HCT116 (cell line): ENCODE measurements around the gene SWT1. TPM values are rescaled to one million over a fixed set of nuclear protein-coding genes. Genes with fewer than 3 reads are reported as not detected.

Source experiments
- ATAC-seq: fragments of 200-7000 bp; cut with Tn5 transposase; 2 replicates; pipeline ENCODE4 v1.9.1; 2020; ENCODE audit warnings: mild to moderate bottlenecking, moderate library complexity
- BruUV-seq: library from RNA; stranded (reverse); fragments of 400-500 nt; replicated peaks from 2 replicates; lab custom pipeline; 2021; lab: Mats Ljungman, UMichigan
- CTCF ChIA-PET: fragments of 300-600 bp; sonication (Branson Sonifier 250); formaldehyde crosslinking; loops from one replicate; lab custom pipeline; 2021; ENCODE audit warnings: antibody characterized with exemption; lab: Charles Lee
- POLR2A ChIA-PET: fragments of 300-600, 350-600 bp; sonication (Branson Sonifier 250); formaldehyde crosslinking; loops from one replicate; lab custom pipeline; 2021; ENCODE audit warnings: antibody characterized with exemption; lab: Charles Lee
- RAD21 ChIA-PET, 2 experiments: fragments of 300-600 bp; sonication (Branson Sonifier 250); formaldehyde crosslinking; loops; one replicate each; lab custom pipeline; 2023; ENCODE audit warnings: low total read pairs in 2 of 2; ENCODE audit not compliant: uncharacterized antibody in 2 of 2, unreplicated experiment in 2 of 2, low non-redundant PET in 1 of 2; lab: Charles Lee
- DNase-seq: peaks from one replicate; pipeline ENCODE4 v3.0.0-alpha.2; 2010; ENCODE audit warnings: low read depth, low spot score
- H2AFZ ChIP-seq: fragments of 200-600 bp; shearing (Covaris generic), sonication (generic); 2 replicates; pipeline ENCODE4 v1.6.1; 2017; ENCODE audit warnings: low read depth, mixed run types, mixed read lengths, antibody characterized with exemption, low read length; ENCODE audit not compliant: poor library complexity, severe bottlenecking
- H3K27ac ChIP-seq: 2 replicates; pipeline ENCODE4 v1.5.1; 2012; ENCODE audit warnings: low read depth, low read length
- H3K27me3 ChIP-seq: fragments of 200-600 bp; sonication (generic); 2 replicates; pipeline ENCODE4 v1.6.1; 2016; ENCODE audit warnings: mixed run types, low read length, mixed read lengths; ENCODE audit not compliant: insufficient read depth
- H3K36me3 ChIP-seq, 2 experiments: fragments of 200-500 bp in 1 of 2; fragments of 200-600 bp in 1 of 2; sonication (Bioruptor generic) in 1 of 2; sonication (generic) in 1 of 2; 2 replicates each; pipeline versions ENCODE4 v1.5.1 to v1.6.1; 2014 to 2016; ENCODE audit warnings: low read length in 2 of 2, inconsistent platforms in 1 of 2, mixed read lengths in 1 of 2, mixed run types in 1 of 2; ENCODE audit not compliant: insufficient read depth in 2 of 2, control insufficient read depth in 1 of 2
- H3K4me1 ChIP-seq, 2 experiments: fragments of 200-600 bp in 1 of 2; sonication (generic) in 1 of 2; 2 replicates each; pipeline versions ENCODE4 v1.5.1 to v1.6.1; 2012 to 2017; ENCODE audit warnings: low read length in 2 of 2, inconsistent platforms in 1 of 2, mild to moderate bottlenecking in 1 of 2, mixed read lengths in 1 of 2, mixed run types in 1 of 2, moderate library complexity in 1 of 2; ENCODE audit not compliant: insufficient read depth in 2 of 2, control insufficient read depth in 1 of 2
- H3K4me2 ChIP-seq: fragments of 200-600 bp; sonication (generic); 2 replicates; pipeline ENCODE4 v1.6.1; 2017; ENCODE audit warnings: mixed run types, low read length, mixed read lengths
- H3K4me3 ChIP-seq, 2 experiments: fragments of 200-600 bp in 1 of 2; sonication (generic) in 1 of 2; replicated peaks in 1 of 2; 2 replicates each; pipeline ENCODE4 v1.5.1; 2011 to 2016; ENCODE audit warnings: low read length in 2 of 2, control low read depth in 1 of 2, low read depth in 1 of 2, mild to moderate bottlenecking in 1 of 2, mixed read lengths in 1 of 2, mixed run types in 1 of 2
- H3K79me2 ChIP-seq: fragments of 200-600 bp; sonication (generic); 2 replicates; pipeline ENCODE4 v1.6.1; 2017; ENCODE audit warnings: mild to moderate bottlenecking, mixed run types, low read length, moderate library complexity, mixed read lengths; ENCODE audit not compliant: insufficient read depth
- H3K9ac ChIP-seq: fragments of 200-600 bp; sonication (generic); 2 replicates; pipeline ENCODE4 v1.6.1; 2016; ENCODE audit warnings: low read length, mixed read lengths
- H3K9me2 ChIP-seq: fragments of 200-600 bp; sonication (generic), shearing (Covaris generic); 2 replicates; pipeline ENCODE4 v1.6.1; 2017; ENCODE audit warnings: mixed run types, mild to moderate bottlenecking, moderate library complexity; ENCODE audit not compliant: insufficient read depth
- H3K9me3 ChIP-seq, 2 experiments: fragments of 200-500 bp in 1 of 2; fragments of 200-600 bp in 1 of 2; sonication (Bioruptor generic) in 1 of 2; sonication (generic) in 1 of 2; 2 replicates each; pipeline ENCODE4 v1.6.1; 2014 to 2017; ENCODE audit warnings: low read length in 2 of 2, mixed read lengths in 2 of 2, inconsistent platforms in 1 of 2, low read depth in 1 of 2, mild to moderate bottlenecking in 1 of 2, mixed run types in 1 of 2, moderate library complexity in 1 of 2; ENCODE audit not compliant: control insufficient read depth in 1 of 2, insufficient read depth in 1 of 2
- H4K20me1 ChIP-seq: fragments of 200-600 bp; sonication (generic), shearing (Covaris generic); 2 replicates; pipeline ENCODE4 v1.6.1; 2017; ENCODE audit warnings: mixed run types, mild to moderate bottlenecking, moderate library complexity; ENCODE audit not compliant: insufficient read depth
- CEBPB ChIP-seq: IDR thresholded peaks from 2 replicates; pipeline ENCODE4 v1.6.1; 2012; ENCODE audit warnings: low read depth
- ELF1 ChIP-seq: IDR thresholded peaks from 2 replicates; pipeline ENCODE4 v1.6.1; 2012; ENCODE audit warnings: low read depth, borderline replicate concordance
- EZH2 ChIP-seq: fragments of 200-600 bp; sonication (generic); IDR thresholded peaks from 2 replicates; pipeline ENCODE4 v1.6.1; 2017; ENCODE audit warnings: antibody characterized with exemption, mixed run types
- EZH2phosphoT487 ChIP-seq: fragments of 200-600 bp; IDR thresholded peaks from 2 replicates; pipeline ENCODE4 v1.6.1; 2018; ENCODE audit warnings: antibody characterized with exemption, borderline replicate concordance
- FOSL1 ChIP-seq: IDR thresholded peaks from 2 replicates; pipeline ENCODE4 v1.6.1; 2012; ENCODE audit warnings: low read depth
- JUND ChIP-seq: IDR thresholded peaks from 2 replicates; pipeline ENCODE4 v1.6.1; 2012
- RAD21 ChIP-seq: IDR thresholded peaks from 2 replicates; pipeline ENCODE4 v1.6.1; 2012; ENCODE audit warnings: low read depth, mild to moderate bottlenecking
- SIN3A ChIP-seq: IDR thresholded peaks from 2 replicates; pipeline ENCODE4 v1.6.1; 2012; ENCODE audit warnings: low read depth
- SP1 ChIP-seq: IDR thresholded peaks from 2 replicates; pipeline ENCODE4 v1.6.1; 2012; ENCODE audit warnings: low read depth
- SRF ChIP-seq: IDR thresholded peaks from 2 replicates; pipeline ENCODE4 v1.6.1; 2012; ENCODE audit warnings: low read depth
- TCF7L2 ChIP-seq: IDR thresholded peaks from 2 replicates; pipeline ENCODE4 v1.7.0; 2011; ENCODE audit warnings: borderline replicate concordance, inconsistent platforms; ENCODE audit not compliant: insufficient read depth, insufficient read length; ENCODE audit errors: extremely low read depth
- ZFX ChIP-seq: fragments of 450-650 bp; IDR thresholded peaks from 2 replicates; pipeline ENCODE4 v1.6.1; 2017
- intact Hi-C: fragments of 100-400 bp; cut with micrococcal nuclease; formaldehyde crosslinking; loops from 2 replicates; pipeline ENCODE4 v1.10.0; 2022
- total RNA-seq: library from RNA; stranded (reverse); gene quantifications from one replicate; pipeline ENCODE4 v1.2.1, GENCODE V29; 2021; ENCODE audit not compliant: unreplicated experiment
- TF ChIP-seq, protein P1 (sequence below): IDR thresholded peaks from 2 replicates; pipeline ENCODE4 v1.6.1; 2012
- TF ChIP-seq, protein P2 (sequence below): IDR thresholded peaks from 2 replicates; pipeline ENCODE4 v1.6.1; 2012; ENCODE audit warnings: low read depth
- TF ChIP-seq, protein P3 (sequence below): IDR thresholded peaks from 2 replicates; pipeline ENCODE4 v1.6.1; 2012
- TF ChIP-seq, protein P4 (sequence below), 3 experiments: fragments of 200-600 bp in 1 of 3; sonication (generic) in 1 of 3; IDR thresholded peaks in 2 of 3; conservative IDR thresholded peaks in 1 of 3; 2 replicates each; pipeline ENCODE4 v1.5.1; 2012 to 2017; ENCODE audit warnings: low read depth in 2 of 3, low read length in 2 of 3, antibody characterized with exemption in 1 of 3, borderline replicate concordance in 1 of 3, control low read depth in 1 of 3, mild to moderate bottlenecking in 1 of 3, mixed read lengths in 1 of 3, mixed run types in 1 of 3, moderate library complexity in 1 of 3; ENCODE audit not compliant: insufficient read depth in 1 of 3
- TF ChIP-seq, protein P5 (sequence below): IDR thresholded peaks from 2 replicates; pipeline ENCODE4 v1.6.1; 2011; ENCODE audit warnings: mild to moderate bottlenecking, low read length, moderate library complexity; ENCODE audit not compliant: insufficient replicate concordance; ENCODE audit errors: extremely low read depth

SWT1 gene
- total RNA-seq, 1 experiment from 2014 or later = 3.3 TPM

DNA sequence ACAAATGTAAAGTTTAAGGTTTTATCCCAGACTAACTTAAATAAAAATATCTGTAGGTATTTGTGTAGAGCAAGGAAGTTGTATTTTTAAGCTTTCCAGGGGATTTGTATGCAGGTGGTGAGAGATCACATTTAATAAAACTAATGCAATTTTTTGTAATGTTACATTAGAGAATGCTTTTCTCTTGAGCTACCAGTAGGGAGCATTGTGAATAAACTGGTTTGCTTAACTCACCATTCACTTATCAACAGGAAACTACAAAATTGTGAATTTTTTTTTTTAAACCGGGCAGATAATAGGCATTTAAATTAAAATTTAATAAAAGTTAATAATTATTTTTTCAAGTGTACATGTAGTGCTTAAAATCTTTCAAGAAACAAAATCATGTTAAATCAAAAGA, 81.5 kb downstream of the SWT1 start:
- H3K27ac ChIP-seq = no peak overlapping the region
- no peaks in the 10 kb centered on the region for H3K9me2 ChIP-seq
- intact Hi-C loops = no loop called here
- H3K9me3 ChIP-seq = no peaks in the 10 kb centered on the region
- no peak overlapping the region for H3K4me2 ChIP-seq
- DNase-seq (peak; percentile 7), ATAC-seq (0 out of 2 replicates have a peak, but pooled peaks have one; percentile 47)
- no peaks in the 10 kb centered on the region for H4K20me1 ChIP-seq
- H2AFZ ChIP-seq = no peak overlapping the region
- H3K9ac ChIP-seq = no peak overlapping the region
- ChIA-PET CTCF (interaction anchor here (1.0 to 1.7 kb wide), 6 partner anchors 8 to 442 kb away, joined by 4 to 10 read pairs (median 4); no protein-coding TSS in a partner anchor), RAD21 (interaction anchor here in 1 of 2 experiments (1.0 kb wide), 1 partner anchor 431 kb away, joined by 3 read pairs; no protein-coding TSS in a partner anchor)
- no peaks in the 10 kb centered on the region for H3K27me3 ChIP-seq
- H3K36me3 ChIP-seq = no peaks in the 10 kb centered on the region
- no peaks in the 10 kb centered on the region for H3K79me2 ChIP-seq
- no peaks in the 10 kb centered on the region for H3K4me1 ChIP-seq
- TF ChIP-seq JUND = no peak
- TF ChIP-seq ELF1 = no peak
- TF ChIP-seq, protein P1, sequence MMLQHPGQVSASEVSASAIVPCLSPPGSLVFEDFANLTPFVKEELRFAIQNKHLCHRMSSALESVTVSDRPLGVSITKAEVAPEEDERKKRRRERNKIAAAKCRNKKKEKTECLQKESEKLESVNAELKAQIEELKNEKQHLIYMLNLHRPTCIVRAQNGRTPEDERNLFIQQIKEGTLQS = no peak
- TF ChIP-seq TCF7L2 = no peak
- no peak for TF ChIP-seq SRF
- no peak for TF ChIP-seq FOSL1
- TF ChIP-seq EZH2 = no peak
- TF ChIP-seq, protein P2, sequence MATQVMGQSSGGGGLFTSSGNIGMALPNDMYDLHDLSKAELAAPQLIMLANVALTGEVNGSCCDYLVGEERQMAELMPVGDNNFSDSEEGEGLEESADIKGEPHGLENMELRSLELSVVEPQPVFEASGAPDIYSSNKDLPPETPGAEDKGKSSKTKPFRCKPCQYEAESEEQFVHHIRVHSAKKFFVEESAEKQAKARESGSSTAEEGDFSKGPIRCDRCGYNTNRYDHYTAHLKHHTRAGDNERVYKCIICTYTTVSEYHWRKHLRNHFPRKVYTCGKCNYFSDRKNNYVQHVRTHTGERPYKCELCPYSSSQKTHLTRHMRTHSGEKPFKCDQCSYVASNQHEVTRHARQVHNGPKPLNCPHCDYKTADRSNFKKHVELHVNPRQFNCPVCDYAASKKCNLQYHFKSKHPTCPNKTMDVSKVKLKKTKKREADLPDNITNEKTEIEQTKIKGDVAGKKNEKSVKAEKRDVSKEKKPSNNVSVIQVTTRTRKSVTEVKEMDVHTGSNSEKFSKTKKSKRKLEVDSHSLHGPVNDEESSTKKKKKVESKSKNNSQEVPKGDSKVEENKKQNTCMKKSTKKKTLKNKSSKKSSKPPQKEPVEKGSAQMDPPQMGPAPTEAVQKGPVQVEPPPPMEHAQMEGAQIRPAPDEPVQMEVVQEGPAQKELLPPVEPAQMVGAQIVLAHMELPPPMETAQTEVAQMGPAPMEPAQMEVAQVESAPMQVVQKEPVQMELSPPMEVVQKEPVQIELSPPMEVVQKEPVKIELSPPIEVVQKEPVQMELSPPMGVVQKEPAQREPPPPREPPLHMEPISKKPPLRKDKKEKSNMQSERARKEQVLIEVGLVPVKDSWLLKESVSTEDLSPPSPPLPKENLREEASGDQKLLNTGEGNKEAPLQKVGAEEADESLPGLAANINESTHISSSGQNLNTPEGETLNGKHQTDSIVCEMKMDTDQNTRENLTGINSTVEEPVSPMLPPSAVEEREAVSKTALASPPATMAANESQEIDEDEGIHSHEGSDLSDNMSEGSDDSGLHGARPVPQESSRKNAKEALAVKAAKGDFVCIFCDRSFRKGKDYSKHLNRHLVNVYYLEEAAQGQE = no peak
- TF ChIP-seq, protein P3, sequence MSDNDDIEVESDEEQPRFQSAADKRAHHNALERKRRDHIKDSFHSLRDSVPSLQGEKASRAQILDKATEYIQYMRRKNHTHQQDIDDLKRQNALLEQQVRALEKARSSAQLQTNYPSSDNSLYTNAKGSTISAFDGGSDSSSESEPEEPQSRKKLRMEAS = no peak
- no peak for TF ChIP-seq SP1
- TF ChIP-seq ZFX = no peak
- TF ChIP-seq RAD21 = peak; percentile 60
- no peak for TF ChIP-seq EZH2phosphoT487
- TF ChIP-seq, protein P4, sequence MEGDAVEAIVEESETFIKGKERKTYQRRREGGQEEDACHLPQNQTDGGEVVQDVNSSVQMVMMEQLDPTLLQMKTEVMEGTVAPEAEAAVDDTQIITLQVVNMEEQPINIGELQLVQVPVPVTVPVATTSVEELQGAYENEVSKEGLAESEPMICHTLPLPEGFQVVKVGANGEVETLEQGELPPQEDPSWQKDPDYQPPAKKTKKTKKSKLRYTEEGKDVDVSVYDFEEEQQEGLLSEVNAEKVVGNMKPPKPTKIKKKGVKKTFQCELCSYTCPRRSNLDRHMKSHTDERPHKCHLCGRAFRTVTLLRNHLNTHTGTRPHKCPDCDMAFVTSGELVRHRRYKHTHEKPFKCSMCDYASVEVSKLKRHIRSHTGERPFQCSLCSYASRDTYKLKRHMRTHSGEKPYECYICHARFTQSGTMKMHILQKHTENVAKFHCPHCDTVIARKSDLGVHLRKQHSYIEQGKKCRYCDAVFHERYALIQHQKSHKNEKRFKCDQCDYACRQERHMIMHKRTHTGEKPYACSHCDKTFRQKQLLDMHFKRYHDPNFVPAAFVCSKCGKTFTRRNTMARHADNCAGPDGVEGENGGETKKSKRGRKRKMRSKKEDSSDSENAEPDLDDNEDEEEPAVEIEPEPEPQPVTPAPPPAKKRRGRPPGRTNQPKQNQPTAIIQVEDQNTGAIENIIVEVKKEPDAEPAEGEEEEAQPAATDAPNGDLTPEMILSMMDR (IDR thresholded peaks at IDR 0.05 in 2 of 3, conservative IDR thresholded peaks at IDR 0.05 in 1 of 3; ENCODE audit: borderline replicate concordance in 1 of 3, insufficient read depth in 1 of 3, low read depth in 2 of 3, low read length in 2 of 3) = peak; percentile 37 to 38 (median 37); a peak in 4 of 6 replicates
- TF ChIP-seq, protein P5, sequence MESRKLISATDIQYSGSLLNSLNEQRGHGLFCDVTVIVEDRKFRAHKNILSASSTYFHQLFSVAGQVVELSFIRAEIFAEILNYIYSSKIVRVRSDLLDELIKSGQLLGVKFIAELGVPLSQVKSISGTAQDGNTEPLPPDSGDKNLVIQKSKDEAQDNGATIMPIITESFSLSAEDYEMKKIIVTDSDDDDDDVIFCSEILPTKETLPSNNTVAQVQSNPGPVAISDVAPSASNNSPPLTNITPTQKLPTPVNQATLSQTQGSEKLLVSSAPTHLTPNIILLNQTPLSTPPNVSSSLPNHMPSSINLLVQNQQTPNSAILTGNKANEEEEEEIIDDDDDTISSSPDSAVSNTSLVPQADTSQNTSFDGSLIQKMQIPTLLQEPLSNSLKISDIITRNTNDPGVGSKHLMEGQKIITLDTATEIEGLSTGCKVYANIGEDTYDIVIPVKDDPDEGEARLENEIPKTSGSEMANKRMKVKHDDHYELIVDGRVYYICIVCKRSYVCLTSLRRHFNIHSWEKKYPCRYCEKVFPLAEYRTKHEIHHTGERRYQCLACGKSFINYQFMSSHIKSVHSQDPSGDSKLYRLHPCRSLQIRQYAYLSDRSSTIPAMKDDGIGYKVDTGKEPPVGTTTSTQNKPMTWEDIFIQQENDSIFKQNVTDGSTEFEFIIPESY = no peak
- TF ChIP-seq SIN3A = no peak
- no peak for TF ChIP-seq CEBPB
- TF ChIP-seq, all 23 proteins: peak for 2
- no peak overlapping the region for H3K4me3 ChIP-seq
- BruUV-seq = no TSS peak
- POLR2A ChIA-PET = no interaction called here
